ENCODE results near the gene LSP1. TPM values are rescaled to one million over a fixed set of nuclear protein-coding genes. Genes with fewer than 3 reads are reported as not detected.

Gene LSP1
- total and polyA plus RNA-seq, 2 of the 8 experiments (the other 6 are each of a cell fraction or from before 2014, with no cell fraction given): 0.03 TPM; not detected in 1

- no peak overlapping the region for H2AFZ ChIP-seq (ENCODE audit: low read length)
- no peaks in the 10 kb centered on the region for H3K9me3 ChIP-seq (ENCODE audit: insufficient read depth in 2 of 2, low read depth in 1 of 2, low read length in 1 of 2)
- H4K20me1 ChIP-seq (replicated peaks in 1 of 2; ENCODE audit: control insufficient read depth in 1 of 2, insufficient read depth in 2 of 2, low read length in 2 of 2): no peaks in the 10 kb centered on the region
- peaks cover 0 to 3% (median 0%) of the 10 kb centered on the region in 4 experiments; a peak in 2 of 7 replicates for H3K4me1 ChIP-seq (replicated peaks in 1 of 4; ENCODE audit: control insufficient read depth in 3 of 4, insufficient read depth in 4 of 4, low read length in 3 of 4)
- 91% methylated on average over 11 of the region's 26 CpGs; no CpG with 5 or more reads in 1 of the 2 experiments for WGBS, 2 experiments (ENCODE audit: extremely low coverage in 1 of 2, insufficient coverage in 1 of 2, insufficient read length in 1 of 2, insufficient replicate concordance in 2 of 2, low coverage in 1 of 2, low lambda C conversion rate in 2 of 2, missing lambda C conversion rate in 1 of 2)
- no peaks in the 10 kb centered on the region for H3K79me2 ChIP-seq (ENCODE audit: control insufficient read depth in 1 of 2, insufficient read depth in 2 of 2, low read length in 2 of 2)
- no peak overlapping the region for H3K4me3 ChIP-seq (ENCODE audit: extremely low read depth in 1 of 4, insufficient read depth in 2 of 4, low read depth in 3 of 4, low read length in 4 of 4)
- H3K14ac ChIP-seq (ENCODE audit: insufficient read length): no peak overlapping the region
- no peaks in the 10 kb centered on the region for H3K36me3 ChIP-seq (ENCODE audit: control insufficient read depth in 2 of 4, insufficient read depth in 4 of 4, low read length in 3 of 4)
- H2BK12ac ChIP-seq (ENCODE audit: low read depth, low read length): no peak overlapping the region
- H3K27me3 ChIP-seq (replicated peaks in 1 of 4; ENCODE audit: control insufficient read depth in 3 of 4, extremely low read depth in 1 of 4, insufficient read depth in 3 of 4, low read length in 3 of 4): no peaks in the 10 kb centered on the region
- CTCF ChIA-PET (ENCODE audit: partially characterized antibody): interaction anchor here (1.0 to 3.7 kb wide), 7 partner anchors 7 to 310 kb away, joined by 3 to 34 read pairs (median 5); no protein-coding TSS in a partner anchor
- H3K9ac ChIP-seq (replicated peaks in 1 of 4; ENCODE audit: extremely low read depth in 1 of 4, low read depth in 3 of 4, low read length in 3 of 4): no peak overlapping the region
- no peak overlapping the region for H3K23ac ChIP-seq (ENCODE audit: insufficient read length)
- H3K23me2 ChIP-seq (ENCODE audit: low read depth, low read length): no peaks in the 10 kb centered on the region
- no peak overlapping the region for H3K4me2 ChIP-seq (ENCODE audit: insufficient read depth in 1 of 2, low read depth in 2 of 2, low read length in 2 of 2)
- no peak overlapping the region for H2BK20ac ChIP-seq (ENCODE audit: low read length)
- H3K56ac ChIP-seq (replicated peaks; ENCODE audit: insufficient read length, low read depth, low read length): no peak overlapping the region
- no peak overlapping the region for H2BK15ac ChIP-seq (ENCODE audit: low read length)
- DNase-seq (ENCODE audit: low read depth in 1 of 2, low spot score in 2 of 2) (no peak), FAIRE-seq (no peak)
- H4K8ac ChIP-seq (ENCODE audit: extremely low read depth, insufficient read depth, low read length): no peak overlapping the region
- no peak overlapping the region for H4K91ac ChIP-seq (replicated peaks; ENCODE audit: insufficient read length, low read length)
- POLR2A ChIA-PET (ENCODE audit: partially characterized antibody): no interaction called here
- no peak overlapping the region for H2BK5ac ChIP-seq (ENCODE audit: low read depth, low read length)
- H3K4ac ChIP-seq (replicated peaks; ENCODE audit: insufficient read length, low read depth, low read length): no peak overlapping the region
- no peak overlapping the region for H2BK120ac ChIP-seq (replicated peaks; ENCODE audit: low read depth, low read length)
- no peak overlapping the region for H4K5ac ChIP-seq (ENCODE audit: insufficient read length, low read depth, low read length)
- H3K27ac ChIP-seq (ENCODE audit: low read depth, low read length): no peak overlapping the region
- H2AK5ac ChIP-seq (ENCODE audit: low read depth, low read length): no peak overlapping the region
- no peaks in the 10 kb centered on the region for H3K79me1 ChIP-seq (ENCODE audit: low read depth, low read length)
- H3K18ac ChIP-seq (ENCODE audit: extremely low read depth, low read length): no peak overlapping the region
- TF ChIP-seq RFX5 (IDR thresholded peaks at IDR 0.05; ENCODE audit: borderline replicate concordance, low read depth, low read length) (no peak), SIRT6 (IDR thresholded peaks at IDR 0.05; ENCODE audit: low read length) (no peak), KDM5A (IDR thresholded peaks at IDR 0.05; ENCODE audit: low read length) (no peak), TAF7 (optimal IDR thresholded peaks at IDR 0.05; ENCODE audit: borderline replicate concordance, low read depth, low read length) (no peak), SP2 (IDR thresholded peaks at IDR 0.05; ENCODE audit: low read length) (no peak), CTCF (IDR thresholded peaks at IDR 0.05; ENCODE audit: control extremely low read depth in 1 of 3, insufficient read depth in 1 of 3, low read depth in 1 of 3, low read length in 3 of 3) (no peak), TCF12 (IDR thresholded peaks at IDR 0.05; ENCODE audit: low read depth, low read length) (no peak), ATF2 (IDR thresholded peaks at IDR 0.05; ENCODE audit: low read length) (no peak)
Observed at GRCh38 chr11:1839924-1840779, 12.7 kb upstream of the LSP1 start.

Measured in H1 (cell line).